H1 (cell line): ENCODE data around the gene CACNA1C. TPM values are rescaled to one million over a fixed set of nuclear protein-coding genes. Genes with fewer than 3 reads are reported as not detected.

Experiments
- CHD7 ChIP-seq: fragments of 300-600 bp; sonication (generic); IDR thresholded peaks from 2 replicates; pipeline ENCODE4 v1.7.1; 2012; ENCODE audit warnings: low read length, moderate library complexity, mild to moderate bottlenecking, inconsistent platforms; ENCODE audit not compliant: insufficient replicate concordance
- RNF2 ChIP-seq: fragments of 200-900, 300-1000 bp; sonication (generic); IDR thresholded peaks from 2 replicates; pipeline ENCODE4 v1.7.1; 2016; ENCODE audit warnings: borderline replicate concordance, low read depth, mild to moderate bottlenecking, antibody characterized with exemption, low read length; ENCODE audit not compliant: poor library complexity, severe bottlenecking; ENCODE audit errors: missing control alignments
- SIX5 ChIP-seq: IDR thresholded peaks from 2 replicates; pipeline ENCODE4 v1.6.1; 2011; ENCODE audit warnings: mild to moderate bottlenecking, low read depth, low read length
- polyA plus RNA-seq, 7 experiments: library from polyadenylated mRNA; depleted of rRNA in 3 of 7; stranded (reverse) in 5 of 7; unstranded in 2 of 7; fragments of >200 nt in 5 of 7; fragments of 200-250 nt in 2 of 7; gene quantifications; 1 replicate in 5 of 7; 2 replicates in 1 of 7; 4 replicates in 1 of 7; pipeline versions ENCODE4 v1.2.1 to v1.2.3, GENCODE V29; 2011 to 2013; ENCODE audit warnings: missing spikeins in 2 of 7, mixed read lengths in 2 of 7
- total RNA-seq: library from RNA; stranded (reverse); fragmentation: NEBNext Ultra II Directional; extraction: Animal tissue kit (Norgen Biotek cat#: 25700); gene quantifications from 2 replicates; pipeline ENCODE4 v1.2.1, GENCODE V29; 2021

Gene CACNA1C
- total and polyA plus RNA-seq, 2 of the 8 experiments (the other 6 are each of a cell fraction or from before 2014, with no cell fraction given): 1.3 TPM

- TF ChIP-seq CHD7: no peak
- TF ChIP-seq RNF2: no peak
- TF ChIP-seq SIX5: no peak
- TF ChIP-seq, all 59 proteins: peak for 0
Measured at GRCh38 chr12:2456813-2457186, 404.0 kb downstream of the CACNA1C start (continued).
